HTR-8/SVneo (cell line): ENCODE data around the gene PRDM16.

ENCODE experiments used
- DNase-seq: peaks from one replicate; pipeline ENCODE4 v3.0.0; 2011; ENCODE audit warnings: low spot score, mixed read lengths; ENCODE audit not compliant: insufficient read length
- FAIRE-seq: peaks from 2 replicates; lab custom pipeline; 2011; peaks lifted over from hg19 to GRCh38; lab: Jason Lieb, UNC

PRDM16 gene

DNA sequence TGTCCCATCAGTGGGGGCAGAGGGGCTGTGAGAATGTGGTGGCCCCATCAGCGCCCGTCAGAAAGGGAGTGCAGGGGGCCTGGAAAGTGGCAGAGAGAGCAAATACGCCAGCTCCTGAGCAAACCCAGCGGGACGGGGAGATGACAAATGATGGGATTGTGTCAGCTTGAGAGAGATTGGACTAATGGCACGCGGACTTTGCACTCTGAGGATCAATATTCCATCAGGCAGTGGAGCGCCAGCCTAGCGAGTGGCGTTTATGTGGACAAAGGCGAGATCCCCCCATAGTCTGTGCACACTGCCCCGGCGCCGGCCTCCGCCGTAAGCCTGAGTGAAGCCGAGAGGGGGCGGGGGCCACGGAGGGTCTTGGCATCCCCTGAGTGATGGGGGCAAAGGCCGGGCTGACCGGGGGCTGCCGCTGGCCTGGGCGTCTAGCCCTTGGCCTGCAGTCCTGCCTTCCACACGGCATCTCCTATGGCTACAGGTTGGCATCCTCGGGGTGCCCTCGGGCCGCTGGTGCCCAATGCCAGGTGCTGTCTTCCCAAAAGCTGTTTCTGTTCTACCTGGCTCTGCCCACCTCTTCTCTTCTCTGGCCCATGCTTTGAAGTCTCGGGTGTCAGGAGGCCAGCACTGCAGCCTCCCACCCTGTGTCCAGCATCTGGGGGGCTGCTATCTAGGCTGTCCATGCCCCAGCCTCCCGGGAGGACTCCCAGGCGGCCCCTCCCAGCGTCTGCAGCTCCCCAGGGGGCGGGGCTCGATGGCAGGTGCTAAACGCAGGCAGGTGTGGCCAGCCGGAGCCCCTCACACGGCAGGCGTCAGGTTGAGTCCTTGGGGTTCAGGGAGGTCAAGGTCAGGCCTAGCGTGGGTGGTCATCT is 46.5 kb downstream of the PRDM16 start:
- DNase-seq (no peak), FAIRE-seq (no peak)

- FAIRE-seq (no peak), DNase-seq (no peak)
Observed at GRCh38 chr1:3116150-3116510, 47.1 kb downstream of the PRDM16 start.

GRCh38 chr1:3116560-3116959 is 47.6 kb downstream of the PRDM16 start:
- FAIRE-seq = no peak

DNA sequence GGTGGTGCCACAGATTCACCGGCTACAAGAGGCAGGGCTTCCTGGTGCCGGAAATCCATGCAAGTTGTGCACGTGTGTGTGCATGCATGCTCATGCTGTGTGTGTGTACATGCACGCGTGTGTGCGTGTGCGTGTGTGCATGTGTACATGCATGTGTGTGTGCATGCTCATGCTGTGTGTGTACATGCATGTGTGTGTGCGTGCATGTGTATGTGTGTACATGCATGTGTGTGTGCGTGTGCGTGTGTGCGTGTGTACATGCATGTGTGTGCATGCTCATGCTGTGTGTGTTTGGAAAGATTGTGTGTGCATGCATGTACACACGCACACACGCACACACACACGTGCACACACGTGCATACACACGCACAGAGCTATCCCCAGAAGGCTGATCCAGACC is 48.9 kb downstream of the PRDM16 start:
- peak; percentile 98 for FAIRE-seq
- no peak for DNase-seq

More at GRCh38 chr1:3116560-3116959, 47.6 kb downstream of the PRDM16 start:
- no peak for DNase-seq

GRCh38 chr1:3119061-3119460 is 50.1 kb downstream of the PRDM16 start:
- no peak for FAIRE-seq
- DNase-seq = no peak

GRCh38 chr1:3119725-3120124 is 50.7 kb downstream of the PRDM16 start:
- no peak for FAIRE-seq
- no peak for DNase-seq

- DNase-seq (no peak), FAIRE-seq (no peak)
Observed at GRCh38 chr1:3120140-3120539, 51.1 kb downstream of the PRDM16 start.

DNA sequence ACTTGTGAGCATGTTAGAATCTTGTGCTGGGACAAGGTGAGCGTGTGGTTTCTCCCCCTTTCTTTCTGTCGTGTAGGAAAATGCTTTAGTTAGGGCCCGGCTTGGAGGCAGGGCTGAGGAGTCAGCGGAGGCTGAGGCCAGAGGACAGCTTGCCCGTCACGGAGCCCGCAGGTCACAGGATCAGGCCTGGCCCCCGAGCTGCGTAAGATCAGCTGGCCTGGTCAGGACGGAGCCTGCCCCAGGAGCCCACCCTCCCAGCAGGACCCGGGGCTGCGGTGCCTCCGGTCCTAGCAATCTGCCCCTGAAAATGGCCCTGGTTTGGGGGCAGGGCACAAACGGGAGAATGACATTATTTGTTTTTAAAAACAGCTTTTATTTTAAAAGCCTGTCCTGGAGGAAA is 52.0 kb downstream of the PRDM16 start:
- FAIRE-seq = no peak

GRCh38 chr1:3121401-3122210 is 52.6 kb downstream of the PRDM16 start:
- FAIRE-seq = no peak
- no peak for DNase-seq

More for the DNA sequence above, 52.0 kb downstream of the PRDM16 start:
- no peak for DNase-seq

GRCh38 chr1:3122311-3122710 is 53.3 kb downstream of the PRDM16 start:
- DNase-seq (no peak), FAIRE-seq (no peak)

GRCh38 chr1:3124246-3124645 is 55.2 kb downstream of the PRDM16 start:
- no peak for DNase-seq
- no peak for FAIRE-seq

DNA sequence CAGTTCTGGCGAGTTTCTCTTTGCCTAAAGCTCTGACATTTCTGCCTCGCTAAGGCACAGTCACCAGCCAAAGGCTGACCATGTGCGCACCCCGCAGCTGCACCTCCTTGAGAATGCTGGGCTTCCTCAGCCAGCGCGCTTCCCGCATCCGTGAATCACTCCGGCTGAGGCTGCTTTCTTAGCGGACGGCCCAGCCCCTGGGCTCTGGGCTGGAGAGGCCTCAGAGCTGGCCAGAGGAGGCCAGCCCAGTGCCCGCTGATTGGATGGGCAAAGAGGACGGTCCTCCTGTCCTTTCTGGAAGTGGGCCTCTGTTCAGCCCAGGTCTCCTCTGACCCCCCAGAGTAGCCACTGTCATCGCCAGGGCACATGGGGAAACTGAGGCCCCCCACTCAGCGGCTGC is 56.1 kb downstream of the PRDM16 start:
- DNase-seq (no peak), FAIRE-seq (no peak)

GRCh38 chr1:3125546-3126368 is 56.8 kb downstream of the PRDM16 start:
- no peak for FAIRE-seq
- no peak for DNase-seq

GRCh38 chr1:3126756-3127678 is 58.0 kb downstream of the PRDM16 start:
- FAIRE-seq (no peak), DNase-seq (no peak)

DNA sequence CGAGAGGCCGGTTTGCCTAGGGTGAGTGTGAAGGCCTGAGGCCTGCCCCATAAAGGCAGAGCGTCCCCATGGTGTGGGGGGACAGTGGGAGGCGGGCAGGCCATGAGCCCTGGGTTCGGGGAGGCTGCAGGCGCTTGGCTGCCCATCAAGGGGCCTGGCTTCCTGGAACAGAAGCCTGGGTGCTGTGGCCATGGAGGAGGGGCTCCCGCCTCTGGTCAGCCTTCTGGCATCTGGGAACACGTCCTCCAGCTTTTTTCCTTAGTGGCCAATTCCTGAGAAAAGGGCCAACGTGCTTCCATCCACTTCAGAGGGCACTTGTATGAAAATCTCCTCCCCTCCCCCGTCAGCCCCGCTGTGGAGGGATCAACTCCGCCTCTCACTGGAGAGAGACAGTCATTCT is 58.7 kb downstream of the PRDM16 start:
- no peak for FAIRE-seq
- DNase-seq = no peak

DNA sequence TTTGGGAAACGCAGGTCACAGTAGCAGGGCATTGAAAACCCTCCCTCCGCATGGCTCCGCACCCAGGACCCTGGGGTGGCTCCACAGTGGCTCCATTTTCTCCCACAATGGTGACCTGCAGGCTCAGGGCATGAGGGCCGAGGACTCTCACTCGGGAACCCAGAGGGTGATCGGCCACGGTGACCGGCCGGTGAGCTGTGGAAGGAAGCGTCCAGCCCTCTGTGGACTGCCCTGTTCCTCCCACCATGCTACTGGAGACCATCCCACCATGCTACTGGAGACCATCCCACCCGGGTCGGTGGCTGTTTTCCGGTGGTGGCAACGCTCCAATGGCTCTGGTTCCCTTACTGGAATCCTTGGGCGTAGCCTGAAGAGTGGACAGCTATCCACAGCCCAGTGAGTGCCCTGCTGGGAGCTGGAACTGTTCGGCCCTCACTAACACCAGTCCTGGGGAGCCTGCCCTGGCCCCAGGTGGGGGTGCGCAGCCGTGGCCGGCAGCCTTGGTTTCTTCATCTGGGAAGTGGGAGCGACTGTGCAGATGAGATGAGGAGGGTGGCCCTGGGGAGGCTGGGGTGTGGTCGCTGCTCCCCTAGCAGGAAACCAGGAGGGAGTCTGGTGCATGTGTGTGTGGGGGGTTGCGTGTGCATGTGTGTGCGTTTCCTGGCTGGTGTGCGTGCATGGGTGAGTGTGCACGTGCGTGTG is 59.6 kb downstream of the PRDM16 start:
- FAIRE-seq (no peak), DNase-seq (no peak)

GRCh38 chr1:3129133-3129490 is 60.1 kb downstream of the PRDM16 start:
- peak; percentile 83 for FAIRE-seq

GRCh38 chr1:3130268-3130667 is 61.3 kb downstream of the PRDM16 start:
- DNase-seq = no peak
- FAIRE-seq = no peak

More at GRCh38 chr1:3129133-3129490, 60.1 kb downstream of the PRDM16 start:
- no peak for DNase-seq

GRCh38 chr1:3132660-3133059 is 63.7 kb downstream of the PRDM16 start:
- FAIRE-seq (no peak), DNase-seq (no peak)
